Loucy (cell line): Measurements from ENCODE around the gene ST3GAL5.

ENCODE experiments used
- H2AFZ ChIP-seq: fragments of 200-600 bp; sonication (generic); 2 replicates; pipeline ENCODE4 v1.6.0; 2016; ENCODE audit warnings: antibody characterized with exemption, mild to moderate bottlenecking, low read length, moderate library complexity
- H3F3A ChIP-seq: fragments of 200-600 bp; 2 replicates; pipeline ENCODE4 v1.6.0; 2016; ENCODE audit warnings: antibody characterized with exemption, low read depth, mild to moderate bottlenecking
- H3K27me3 ChIP-seq: fragments of 200-600 bp; sonication (generic); 2 replicates; pipeline ENCODE4 v1.6.1; 2014; ENCODE audit warnings: low read length, mild to moderate bottlenecking; ENCODE audit not compliant: insufficient read depth, poor library complexity, severe bottlenecking
- H3K36me3 ChIP-seq: fragments of 200-600 bp; sonication (generic); 2 replicates; pipeline ENCODE4 v1.6.1; 2016; ENCODE audit warnings: low read length; ENCODE audit not compliant: insufficient read depth
- H3K4me1 ChIP-seq: fragments of 200-600 bp; sonication (generic); 2 replicates; pipeline ENCODE4 v1.5.1; 2014; ENCODE audit warnings: low read length, mild to moderate bottlenecking; ENCODE audit not compliant: insufficient read depth, poor library complexity, severe bottlenecking
- H3K4me2 ChIP-seq: fragments of 200-600 bp; sonication (generic); 2 replicates; pipeline ENCODE4 v1.6.0; 2014; ENCODE audit warnings: antibody characterized with exemption, low read length, low read depth, mild to moderate bottlenecking; ENCODE audit not compliant: poor library complexity, severe bottlenecking
- H3K4me3 ChIP-seq: fragments of 200-600 bp; sonication (generic); 2 replicates; pipeline ENCODE4 v1.5.1; 2014; ENCODE audit warnings: low read length, mild to moderate bottlenecking, mixed read lengths; ENCODE audit not compliant: poor library complexity, severe bottlenecking
- H3K79me2 ChIP-seq: fragments of 200-600 bp; sonication (generic); 2 replicates; pipeline ENCODE4 v1.6.1; 2014; ENCODE audit warnings: low read length; ENCODE audit not compliant: insufficient read depth
- H3K9ac ChIP-seq: fragments of 200-600 bp; sonication (generic); 2 replicates; pipeline ENCODE4 v1.6.0; 2014; ENCODE audit warnings: mild to moderate bottlenecking, low read depth, low read length, moderate library complexity; ENCODE audit not compliant: poor library complexity, severe bottlenecking
- H3K9me2 ChIP-seq: fragments of 200-600 bp; sonication (generic); replicated peaks from 2 replicates; pipeline ENCODE4 v1.6.1; 2016; ENCODE audit warnings: low read depth, low read length, mixed read lengths
- H3K9me3 ChIP-seq: fragments of 200-600 bp; sonication (generic); 2 replicates; pipeline ENCODE4 v1.6.1; 2014; ENCODE audit warnings: mild to moderate bottlenecking, antibody characterized with exemption, low read length, low read depth; ENCODE audit not compliant: insufficient read depth
- H4K20me1 ChIP-seq: fragments of 200-600 bp; sonication (generic); 2 replicates; pipeline ENCODE4 v1.6.0; 2014; ENCODE audit warnings: antibody characterized with exemption, low read length, mild to moderate bottlenecking; ENCODE audit not compliant: insufficient read depth, poor library complexity, severe bottlenecking
- EZH2phosphoT487 ChIP-seq: fragments of 200-600 bp; IDR thresholded peaks from 2 replicates; pipeline ENCODE4 v1.6.1; 2018; ENCODE audit warnings: antibody characterized with exemption, mild to moderate bottlenecking, moderate library complexity, borderline replicate concordance
- TF ChIP-seq, protein P1 (sequence below): fragments of 200-600 bp; sonication (generic); conservative IDR thresholded peaks from 2 replicates; pipeline ENCODE4 v1.5.1; 2014; ENCODE audit warnings: mild to moderate bottlenecking, antibody characterized with exemption, low read length

ST3GAL5 gene

DNA sequence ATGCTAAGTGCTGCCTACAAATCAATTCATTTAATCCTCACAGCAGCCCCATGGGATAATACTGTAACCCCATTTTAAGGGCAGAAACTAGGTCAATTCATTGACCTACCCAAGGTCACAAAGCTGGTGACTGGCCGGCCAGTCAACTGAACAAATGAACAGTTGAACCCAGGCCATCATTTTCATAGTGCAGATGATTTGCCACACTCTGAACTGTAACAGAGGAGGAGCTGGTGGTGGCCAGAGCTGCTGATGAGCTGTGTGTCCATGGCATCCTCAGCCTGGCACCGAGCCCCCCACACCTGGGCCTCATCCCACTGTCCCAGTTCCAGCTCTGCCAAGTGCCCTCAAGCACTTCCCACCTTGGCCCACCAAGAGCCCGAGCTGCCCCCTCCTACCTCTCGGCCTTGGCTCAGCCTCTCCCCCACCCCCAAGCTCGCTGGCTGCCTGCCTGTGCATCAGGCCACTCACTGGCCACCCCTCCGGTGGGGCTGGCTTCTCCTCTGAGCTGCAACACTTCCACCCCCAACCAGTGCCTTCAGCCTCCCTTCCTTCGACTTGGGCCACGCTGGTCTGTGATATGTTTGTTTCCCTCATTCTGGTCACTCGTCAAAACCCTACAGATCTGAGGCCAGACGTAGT lies 76.6 kb downstream of the ST3GAL5 start:
- Histone ChIP-seq H3K4me2 (no peak overlapping the region), H3K4me3 (no peak overlapping the region), H3F3A (no peaks in the 10 kb centered on the region), H3K9me2 (no peaks in the 10 kb centered on the region), H3K4me1 (no peaks in the 10 kb centered on the region), H4K20me1 (no peaks in the 10 kb centered on the region), H3K9ac (no peak overlapping the region), H3K9me3 (no peaks in the 10 kb centered on the region), H3K27me3 (no peaks in the 10 kb centered on the region), H2AFZ (no peak overlapping the region), H3K79me2 (no peaks in the 10 kb centered on the region), H3K36me3 (no peaks in the 10 kb centered on the region)
- TF ChIP-seq, protein P1, sequence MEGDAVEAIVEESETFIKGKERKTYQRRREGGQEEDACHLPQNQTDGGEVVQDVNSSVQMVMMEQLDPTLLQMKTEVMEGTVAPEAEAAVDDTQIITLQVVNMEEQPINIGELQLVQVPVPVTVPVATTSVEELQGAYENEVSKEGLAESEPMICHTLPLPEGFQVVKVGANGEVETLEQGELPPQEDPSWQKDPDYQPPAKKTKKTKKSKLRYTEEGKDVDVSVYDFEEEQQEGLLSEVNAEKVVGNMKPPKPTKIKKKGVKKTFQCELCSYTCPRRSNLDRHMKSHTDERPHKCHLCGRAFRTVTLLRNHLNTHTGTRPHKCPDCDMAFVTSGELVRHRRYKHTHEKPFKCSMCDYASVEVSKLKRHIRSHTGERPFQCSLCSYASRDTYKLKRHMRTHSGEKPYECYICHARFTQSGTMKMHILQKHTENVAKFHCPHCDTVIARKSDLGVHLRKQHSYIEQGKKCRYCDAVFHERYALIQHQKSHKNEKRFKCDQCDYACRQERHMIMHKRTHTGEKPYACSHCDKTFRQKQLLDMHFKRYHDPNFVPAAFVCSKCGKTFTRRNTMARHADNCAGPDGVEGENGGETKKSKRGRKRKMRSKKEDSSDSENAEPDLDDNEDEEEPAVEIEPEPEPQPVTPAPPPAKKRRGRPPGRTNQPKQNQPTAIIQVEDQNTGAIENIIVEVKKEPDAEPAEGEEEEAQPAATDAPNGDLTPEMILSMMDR: no peak
- TF ChIP-seq EZH2phosphoT487: no peak

DNA sequence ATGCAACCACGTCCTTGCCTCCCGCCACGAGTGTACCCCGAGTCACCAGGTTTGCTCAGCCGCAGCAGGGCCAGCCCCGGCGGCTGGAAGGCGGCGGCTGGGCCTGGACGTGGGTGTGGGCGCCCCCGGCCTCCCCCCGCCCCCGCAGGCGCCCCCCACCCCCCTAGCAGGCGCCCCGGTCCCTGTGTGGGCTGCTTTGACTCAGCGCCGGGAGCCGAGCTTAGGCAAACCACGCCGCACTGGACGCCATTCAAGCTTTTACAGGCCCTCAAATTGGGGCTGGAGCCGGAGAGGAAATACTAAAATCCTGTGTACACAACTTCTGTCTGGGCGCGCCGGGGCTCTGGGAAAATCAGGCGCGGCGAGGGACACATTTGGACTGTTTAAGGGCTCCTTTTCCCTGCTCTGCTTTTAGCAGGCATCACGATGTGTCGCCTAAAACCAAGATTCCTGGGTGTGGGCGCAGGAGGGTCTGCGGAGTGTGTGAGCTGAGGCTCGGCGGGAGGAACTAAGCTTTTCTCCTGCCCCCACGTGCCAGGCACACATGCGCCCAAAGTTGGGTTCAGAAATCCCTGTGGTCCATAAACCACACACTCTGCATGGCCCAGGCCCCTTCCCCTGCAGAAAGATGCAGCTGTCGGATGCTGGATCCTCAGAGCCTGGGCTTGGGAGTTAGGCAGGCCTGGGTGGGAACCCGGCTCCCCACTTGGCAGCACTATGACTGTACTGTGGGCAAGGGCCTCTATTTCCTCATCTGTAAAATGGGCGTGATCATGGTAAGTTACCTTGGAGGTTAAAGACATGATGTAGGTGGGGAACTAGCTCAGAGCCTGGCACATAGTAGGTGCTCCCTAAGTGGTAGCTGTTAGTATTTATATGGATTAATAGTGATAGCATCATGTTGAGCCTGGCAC lies 77.4 kb downstream of the ST3GAL5 start:
- TF ChIP-seq, protein P1: no peak
- no peak for TF ChIP-seq EZH2phosphoT487
- Histone ChIP-seq H3K27me3 (no peaks in the 10 kb centered on the region), H2AFZ (no peak overlapping the region), H3K4me1 (no peaks in the 10 kb centered on the region), H3K4me3 (no peak overlapping the region), H3K9ac (no peak overlapping the region), H3K36me3 (no peaks in the 10 kb centered on the region), H3K9me2 (no peaks in the 10 kb centered on the region), H3K4me2 (no peak overlapping the region), H3K9me3 (no peaks in the 10 kb centered on the region), H3K79me2 (no peaks in the 10 kb centered on the region), H3F3A (no peaks in the 10 kb centered on the region), H4K20me1 (no peaks in the 10 kb centered on the region)

DNA sequence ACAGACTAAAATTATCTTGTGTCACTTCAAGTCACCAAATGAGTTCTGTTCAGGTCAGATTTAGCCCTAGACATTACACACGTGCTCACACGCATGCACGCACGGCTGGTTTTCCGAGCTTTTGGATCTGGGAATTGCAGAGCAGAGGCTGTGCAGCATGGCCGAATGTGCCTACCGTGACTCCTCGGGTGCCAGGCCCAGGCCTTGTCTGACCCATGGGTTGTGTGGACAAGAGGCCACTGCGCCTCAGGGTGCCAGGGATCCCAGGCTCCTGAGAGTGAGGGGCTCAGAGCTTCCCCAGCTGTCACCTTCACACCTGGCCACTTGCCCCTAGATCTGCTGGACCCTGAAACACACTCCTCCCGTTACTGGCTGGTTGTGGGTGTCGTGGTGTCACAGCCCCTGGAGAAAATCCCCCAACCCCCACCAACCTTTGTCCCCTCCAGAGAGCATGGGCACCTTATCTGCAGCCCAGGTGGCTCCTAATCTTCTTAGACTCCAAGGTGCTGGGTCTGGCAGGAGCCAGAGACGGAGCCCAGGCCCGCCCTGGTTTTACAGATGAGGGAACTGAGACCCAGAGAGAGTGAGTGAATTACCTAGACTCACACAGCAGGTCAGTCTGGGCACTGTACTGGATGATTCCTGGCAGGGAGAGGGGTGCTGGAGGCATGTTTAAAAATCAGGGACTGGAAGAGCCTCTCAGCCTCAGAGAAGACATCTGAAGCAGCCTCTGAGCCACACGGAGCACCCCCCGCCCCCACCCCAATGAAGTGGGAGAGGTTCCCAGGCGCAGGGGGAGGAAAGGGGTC lies 78.2 kb downstream of the ST3GAL5 start:
- no peak overlapping the region for H3K9ac ChIP-seq
- H3F3A ChIP-seq: no peaks in the 10 kb centered on the region
- TF ChIP-seq EZH2phosphoT487: no peak
- TF ChIP-seq, protein P1: no peak
- H3K9me3 ChIP-seq: no peaks in the 10 kb centered on the region
- no peaks in the 10 kb centered on the region for H3K27me3 ChIP-seq
- H4K20me1 ChIP-seq: no peaks in the 10 kb centered on the region
- H3K4me1 ChIP-seq: no peaks in the 10 kb centered on the region
- H3K4me2 ChIP-seq: no peak overlapping the region
- H3K36me3 ChIP-seq: no peaks in the 10 kb centered on the region
- H2AFZ ChIP-seq: no peak overlapping the region
- H3K4me3 ChIP-seq: no peak overlapping the region
- H3K79me2 ChIP-seq: no peaks in the 10 kb centered on the region
- no peaks in the 10 kb centered on the region for H3K9me2 ChIP-seq
